Natural killer cell (primary cell): ENCODE results near the gene AK9. TPM values are rescaled to one million over a fixed set of nuclear protein-coding genes. Genes with fewer than 3 reads are reported as not detected.

Source experiments
- ATAC-seq, 3 donors: fragments of 150-1000 bp in 2 of 3; fragments of 200-7000 bp in 1 of 3; cut with Tn5 transposase; 1 replicate in 1 of 3; 2 replicates in 2 of 3; pipeline ENCODE4 v1.10.0; 2021; ENCODE audit warnings: mild to moderate bottlenecking in 2 of 3, moderate library complexity in 2 of 3
- DNase-seq, 2 donors: peaks; one replicate each; pipeline versions ENCODE4 v3.0.0 to v3.0.0-alpha.2; 2013 to 2021; ENCODE audit warnings: mixed read lengths in 1 of 2
- H3K27ac ChIP-seq: one replicate; pipeline ENCODE4 v1.5.1; 2013; ENCODE audit warnings: mild to moderate bottlenecking, low read length
- H3K27me3 ChIP-seq: one replicate; pipeline ENCODE4 v1.6.1; 2013; ENCODE audit warnings: low read length; ENCODE audit not compliant: control insufficient read depth, insufficient read depth
- H3K36me3 ChIP-seq: one replicate; pipeline ENCODE4 v1.6.1; 2013; ENCODE audit warnings: low read length; ENCODE audit not compliant: control insufficient read depth, insufficient read depth
- H3K4me1 ChIP-seq: one replicate; pipeline ENCODE4 v1.6.1; 2013; ENCODE audit warnings: low read length; ENCODE audit not compliant: control insufficient read depth, insufficient read depth
- H3K4me3 ChIP-seq: one replicate; pipeline ENCODE4 v1.5.1; 2013; ENCODE audit warnings: low read length
- H3K9me3 ChIP-seq: one replicate; pipeline ENCODE4 v1.6.1; 2013; ENCODE audit warnings: low read length; ENCODE audit not compliant: control insufficient read depth, insufficient read depth
- H3K27ac Mint-ChIP-seq, 2 donors: one replicate each; pipeline ENCODE4 v1.8.0; 2022; ENCODE audit warnings: mild to moderate bottlenecking in 2 of 2, mixed read lengths in 2 of 2, moderate library complexity in 1 of 2
- H3K27me3 Mint-ChIP-seq, 2 donors: one replicate each; pipeline ENCODE4 v1.8.0; 2022; ENCODE audit warnings: low read depth in 2 of 2, mixed read lengths in 2 of 2
- H3K36me3 Mint-ChIP-seq: one replicate; pipeline ENCODE4 v1.8.0; 2022; ENCODE audit warnings: mixed read lengths
- H3K4me1 Mint-ChIP-seq, 2 donors: one replicate each; pipeline ENCODE4 v1.8.0; 2022; ENCODE audit warnings: mixed read lengths in 2 of 2
- H3K4me3 Mint-ChIP-seq: one replicate; pipeline ENCODE4 v1.8.0; 2022; ENCODE audit warnings: mild to moderate bottlenecking, moderate library complexity, mixed read lengths
- H3K9me3 Mint-ChIP-seq, 2 donors: one replicate each; pipeline ENCODE4 v1.8.0; 2022; ENCODE audit warnings: mixed read lengths in 2 of 2
- WGBS: methylation state at CpG from one replicate; pipeline ENCODE4 v1.1.7; 2013; ENCODE audit warnings: missing lambda C conversion rate; ENCODE audit not compliant: insufficient coverage; 5-methylcytosine and 5-hydroxymethylcytosine counted together
- intact Hi-C: fragments of 100-400 bp; cut with micrococcal nuclease; formaldehyde crosslinking; loops from one replicate; pipeline ENCODE4 v1.14.2; 2022
- total RNA-seq, 4 donors: library from RNA; stranded (reverse); fragments of 120-200 nt in 1 of 4; gene quantifications; one replicate each; pipeline versions ENCODE4 v1.2.3 to v1.2.4, GENCODE V29; 2013 to 2022
- TF ChIP-seq, protein P1 (sequence below): fragments of 200-600 bp; IDR thresholded peaks from one replicate; pipeline ENCODE4 v1.8.0; 2022; ENCODE audit warnings: antibody characterized with exemption

AK9 gene
- total RNA-seq, 3 donors from 2014 or later (not counting 1 experiment from before 2014, with no cell fraction given), result 14.0 to 19.2 (median 14.2) TPM

GRCh38 chr6:109631403-109631802 is 59.6 kb downstream of the AK9 start:
- Histone ChIP-seq H3K27ac (no peak overlapping the region), H3K36me3 (peaks cover 2% of the 10 kb centered on the region), H3K9me3 (no peaks in the 10 kb centered on the region), H3K4me3 (no peak overlapping the region), H3K27me3 (no peaks in the 10 kb centered on the region), H3K4me1 (no peaks in the 10 kb centered on the region)
- H3K9me3 Mint-ChIP-seq, result no peaks in the 10 kb centered on the region
- intact Hi-C loops, result no loop called here
- TF ChIP-seq, protein P1, sequence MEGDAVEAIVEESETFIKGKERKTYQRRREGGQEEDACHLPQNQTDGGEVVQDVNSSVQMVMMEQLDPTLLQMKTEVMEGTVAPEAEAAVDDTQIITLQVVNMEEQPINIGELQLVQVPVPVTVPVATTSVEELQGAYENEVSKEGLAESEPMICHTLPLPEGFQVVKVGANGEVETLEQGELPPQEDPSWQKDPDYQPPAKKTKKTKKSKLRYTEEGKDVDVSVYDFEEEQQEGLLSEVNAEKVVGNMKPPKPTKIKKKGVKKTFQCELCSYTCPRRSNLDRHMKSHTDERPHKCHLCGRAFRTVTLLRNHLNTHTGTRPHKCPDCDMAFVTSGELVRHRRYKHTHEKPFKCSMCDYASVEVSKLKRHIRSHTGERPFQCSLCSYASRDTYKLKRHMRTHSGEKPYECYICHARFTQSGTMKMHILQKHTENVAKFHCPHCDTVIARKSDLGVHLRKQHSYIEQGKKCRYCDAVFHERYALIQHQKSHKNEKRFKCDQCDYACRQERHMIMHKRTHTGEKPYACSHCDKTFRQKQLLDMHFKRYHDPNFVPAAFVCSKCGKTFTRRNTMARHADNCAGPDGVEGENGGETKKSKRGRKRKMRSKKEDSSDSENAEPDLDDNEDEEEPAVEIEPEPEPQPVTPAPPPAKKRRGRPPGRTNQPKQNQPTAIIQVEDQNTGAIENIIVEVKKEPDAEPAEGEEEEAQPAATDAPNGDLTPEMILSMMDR, result no peak
- no peak overlapping the region for H3K27ac Mint-ChIP-seq
- no peak for DNase-seq
- H3K4me3 Mint-ChIP-seq, result no peak overlapping the region
- no peaks in the 10 kb centered on the region for H3K4me1 Mint-ChIP-seq
- ATAC-seq, result no peak
- peaks cover 20% of the 10 kb centered on the region for H3K36me3 Mint-ChIP-seq
- no CpG with 5 or more reads among the region's 1 CpG for WGBS
- H3K27me3 Mint-ChIP-seq, result no peaks in the 10 kb centered on the region

GRCh38 chr6:109628158-109629000 is 62.6 kb downstream of the AK9 start:
- no peak overlapping the region for H3K4me3 ChIP-seq
- Mint-ChIP-seq H3K4me1 (no peaks in the 10 kb centered on the region), H3K36me3 (peaks cover 25% of the 10 kb centered on the region), H3K27me3 (no peaks in the 10 kb centered on the region), H3K4me3 (no peak overlapping the region), H3K27ac (no peak overlapping the region), H3K9me3 (peaks cover 0 to 2% of the 10 kb centered on the region in 2 donors)
- H3K27me3 ChIP-seq, result no peaks in the 10 kb centered on the region
- WGBS, result 83% methylated on average over 2 of the region's 4 CpGs
- ATAC-seq (no peak), DNase-seq (no peak)
- no peaks in the 10 kb centered on the region for H3K9me3 ChIP-seq
- no peaks in the 10 kb centered on the region for H3K4me1 ChIP-seq
- TF ChIP-seq, protein P1, result no peak
- intact Hi-C loops, result no loop called here
- peaks cover 2% of the 10 kb centered on the region for H3K36me3 ChIP-seq
- no peak overlapping the region for H3K27ac ChIP-seq

DNA sequence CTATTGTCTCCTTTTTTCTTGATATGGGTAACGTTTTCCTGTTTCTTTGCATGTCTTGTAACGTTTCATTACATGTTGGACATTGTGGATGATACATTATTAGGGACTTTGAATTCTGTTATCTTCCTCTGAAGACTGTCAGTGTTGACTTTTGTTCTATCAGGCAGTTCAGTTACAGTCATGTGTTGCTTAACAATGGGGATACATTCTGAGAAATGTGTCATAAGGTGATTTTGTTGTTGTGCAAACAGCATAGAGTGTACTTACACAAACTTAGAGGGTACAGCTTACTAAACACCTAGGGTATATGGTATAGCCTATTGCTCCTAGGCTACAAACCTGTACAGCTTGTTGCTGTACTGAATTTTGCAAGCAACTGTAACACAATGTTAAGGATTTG is 64.7 kb downstream of the AK9 start:
- ATAC-seq, result no peak
- Mint-ChIP-seq H3K36me3 (peaks cover 12% of the 10 kb centered on the region), H3K9me3 (peaks cover 0 to 2% of the 10 kb centered on the region in 2 donors), H3K4me3 (no peak overlapping the region), H3K4me1 (no peaks in the 10 kb centered on the region), H3K27me3 (no peaks in the 10 kb centered on the region), H3K27ac (no peak overlapping the region)
- H3K27ac ChIP-seq, result no peak overlapping the region
- TF ChIP-seq, protein P1, result no peak
- no peak for DNase-seq
- no peaks in the 10 kb centered on the region for H3K27me3 ChIP-seq
- 92% methylated on average over 2 of the region's 2 CpGs for WGBS
- H3K4me3 ChIP-seq, result no peak overlapping the region
- intact Hi-C loops, result no loop called here
- H3K36me3 ChIP-seq, result no peaks in the 10 kb centered on the region
- H3K4me1 ChIP-seq, result no peaks in the 10 kb centered on the region
- no peaks in the 10 kb centered on the region for H3K9me3 ChIP-seq
